Spleen (tissue), 7 donors: ENCODE data around the gene PPP1R26.

Experiments used
- CTCF ChIP-seq, 11 experiments: fragments of 200-600 bp in 7 of 11; fragments of 450-650 bp in 4 of 11; sonication (generic) in 4 of 11; IDR thresholded peaks in 8 of 11; conservative IDR thresholded peaks in 3 of 11; 1 replicate in 7 of 11; 2 replicates in 4 of 11; pipeline versions ENCODE4 v1.4.0 to v1.8.0; 2016 to 2021; ENCODE audit warnings: antibody characterized with exemption in 11 of 11, inconsistent platforms in 4 of 11, mild to moderate bottlenecking in 1 of 11
- POLR2A ChIP-seq, 3 donors: fragments of 450-650 bp; IDR thresholded peaks; one replicate each; pipeline ENCODE4 v1.5.1; 2017; ENCODE audit warnings: antibody characterized with exemption in 3 of 3, mild to moderate bottlenecking in 1 of 3
- POLR2AphosphoS5 ChIP-seq, 3 donors: sonication (generic); formaldehyde crosslinking; IDR thresholded peaks; one replicate each; pipeline ENCODE4 v1.5.1; 2017; ENCODE audit warnings: antibody characterized with exemption in 3 of 3
- donor health status: DM: no; HTN: no; CAD: no; lungs with moderate emphysema.
- donor health status: DM: no; HTN: no; CAD: no.
- donor health status: DM: no; HTN: no; CAD: no.

GRCh38 chr9:135512904-135513303 is 33.3 kb downstream of the PPP1R26 start:
- TF ChIP-seq POLR2A (IDR thresholded peaks at IDR 0.05): no peak
- TF ChIP-seq POLR2AphosphoS5 (IDR thresholded peaks at IDR 0.05): no peak
- TF ChIP-seq CTCF (IDR thresholded peaks at IDR 0.05 in 8 of 11, conservative IDR thresholded peaks at IDR 0.05 in 3 of 11): no peak
